Stimulated activated CD4-positive, alpha-beta T cell treated with anti-CD3 and anti-CD28 coated beads, Interleukin-2, amount 100 ng/mL, for 24 hours (primary cell): ENCODE data around the gene SUMO1.

Source experiments
- DNase-seq, 2 donors: peaks; one replicate each; pipeline ENCODE4 v3.0.0-alpha.2; 2020

The SUMO1 gene

GRCh38 chr2:202194418-202194817 lies 44.0 kb downstream of the SUMO1 start:
- DNase-seq = no peak

- DNase-seq = no peak
Observed at GRCh38 chr2:202193881-202194353, 44.5 kb downstream of the SUMO1 start.

- DNase-seq = no peak
Observed at GRCh38 chr2:202193305-202193704, 45.1 kb downstream of the SUMO1 start.

- no peak for DNase-seq
Observed at GRCh38 chr2:202187570-202187969, 50.8 kb downstream of the SUMO1 start.

- no peak for DNase-seq
Observed at GRCh38 chr2:202186641-202187202, 51.7 kb downstream of the SUMO1 start.

GRCh38 chr2:202185156-202185555 lies 53.2 kb downstream of the SUMO1 start:
- DNase-seq = no peak

GRCh38 chr2:202184557-202184956 lies 53.8 kb downstream of the SUMO1 start:
- DNase-seq = no peak

- peak; percentile 47 to 63 for DNase-seq
Observed at GRCh38 chr2:202178346-202178958, 59.9 kb downstream of the SUMO1 start.

- peak; percentile 41 to 63 for DNase-seq
Observed at GRCh38 chr2:202172439-202173211, 65.8 kb downstream of the SUMO1 start.

GRCh38 chr2:202171241-202171825 lies 67.1 kb downstream of the SUMO1 start:
- DNase-seq = peak in 1 of 2 donors; percentile 28

- no peak for DNase-seq
Observed at GRCh38 chr2:202169832-202170424, 68.5 kb downstream of the SUMO1 start.

- no peak for DNase-seq
Observed at GRCh38 chr2:202169131-202169530, 69.3 kb downstream of the SUMO1 start.

GRCh38 chr2:202165945-202166344 lies 72.5 kb downstream of the SUMO1 start:
- no peak for DNase-seq

GRCh38 chr2:202165208-202165607 lies 73.2 kb downstream of the SUMO1 start:
- no peak for DNase-seq

GRCh38 chr2:202164411-202164810 lies 74.0 kb downstream of the SUMO1 start:
- DNase-seq = no peak

GRCh38 chr2:202161151-202161835 lies 77.1 kb downstream of the SUMO1 start:
- no peak for DNase-seq

GRCh38 chr2:202158796-202159195 lies 79.6 kb downstream of the SUMO1 start:
- no peak for DNase-seq

- DNase-seq = no peak
Observed at GRCh38 chr2:202157211-202157990, 81.0 kb downstream of the SUMO1 start.
